Measurements from ENCODE around the gene IL17RB.

Gene IL17RB

GRCh38 chr3:53865732-53866499 lies 19.5 kb downstream of the IL17RB start:
- DNase-seq, result no peak

GRCh38 chr3:53880396-53881345 lies 34.3 kb downstream of the IL17RB start:
- DNase-seq, result no peak

- DNase-seq, result peak; percentile 85
These were observed 35.6 kb downstream of the IL17RB start, which contains the start of gene ACTR8 for GRCh38 chr3:53881691-53882593. ACTR8 (minus strand) TSS chr3:53882152; CDS start chr3:53882101, 51 bp downstream.

GRCh38 chr3:53883008-53883407 lies 36.6 kb downstream of the IL17RB start:
- DNase-seq, result no peak

- no peak for DNase-seq
These were observed 38.3 kb downstream of the IL17RB start for GRCh38 chr3:53884623-53885022.

- no peak for DNase-seq
These were observed 38.9 kb downstream of the IL17RB start for GRCh38 chr3:53885239-53885638.

GRCh38 chr3:53887446-53887845 lies 41.1 kb downstream of the IL17RB start:
- DNase-seq, result no peak

GRCh38 chr3:53888232-53888631 lies 41.9 kb downstream of the IL17RB start:
- no peak for DNase-seq

- peak; percentile 27 for DNase-seq
These were observed 44.5 kb downstream of the IL17RB start for GRCh38 chr3:53890726-53891475.

- peak; percentile 93 for DNase-seq
These were observed 45.3 kb downstream of the IL17RB start, which contains the start of gene SELENOK for GRCh38 chr3:53891497-53892285. SELENOK (minus strand) TSS chr3:53891859.

GRCh38 chr3:53892286-53892637 lies 45.9 kb downstream of the IL17RB start:
- no peak for DNase-seq

GRCh38 chr3:53899750-53900149 lies 53.4 kb downstream of the IL17RB start:
- no peak for DNase-seq

GRCh38 chr3:53900666-53901331 lies 54.4 kb downstream of the IL17RB start:
- DNase-seq, result no peak

GRCh38 chr3:53902067-53902466 lies 55.7 kb downstream of the IL17RB start:
- DNase-seq, result no peak

- DNase-seq, result no peak
These were observed 56.3 kb downstream of the IL17RB start for GRCh38 chr3:53902711-53903110.

- no peak for DNase-seq
These were observed 67.0 kb downstream of the IL17RB start for GRCh38 chr3:53913401-53913800.
